Lower leg skin (tissue), 4 donors: ENCODE data around the gene LILRB3. TPM values are rescaled to one million over a fixed set of nuclear protein-coding genes. Genes with fewer than 3 reads are reported as not detected.
"Not testable (repeated sequence)": the region's sequence is repeated elsewhere in the genome, so short reads cannot be mapped to it uniquely, and the experiment has no call there.

Source experiments
- DNase-seq, 2 donors: peaks; one replicate each; pipeline ENCODE4 v3.0.0-alpha.2; 2019; ENCODE audit warnings: low spot score in 2 of 2
- H3K4me3 ChIP-seq: fragments of 200-600 bp; sonication (generic); 2 replicates; pipeline ENCODE4 v1.5.1; 2017; ENCODE audit warnings: mild to moderate bottlenecking, low read depth; ENCODE audit not compliant: poor library complexity, severe bottlenecking
- POLR2A ChIP-seq, 2 donors: fragments of 450-650 bp; IDR thresholded peaks; one replicate each; pipeline ENCODE4 v1.6.1; 2016 to 2017; ENCODE audit warnings: antibody characterized with exemption in 2 of 2, mild to moderate bottlenecking in 1 of 2, moderate library complexity in 1 of 2
- WGBS, 2 donors: methylation state at CpG; one replicate each; pipeline ENCODE4 v1.1.5; 2018; 5-methylcytosine and 5-hydroxymethylcytosine counted together
- intact Hi-C: fragments of 100-400 bp; cut with DNase I; formaldehyde crosslinking; loops from one replicate; pipeline ENCODE4 v1.15.0; 2023; ENCODE audit warnings: low total_unique reads
- total RNA-seq, 4 donors: library from RNA; depleted of rRNA; stranded (reverse); fragments of >200 nt; gene quantifications; one replicate each; pipeline ENCODE4 v1.1.0, GENCODE V29; 2016
- TF ChIP-seq, protein P1 (sequence below), 3 donors: fragments of 450-650 bp; IDR thresholded peaks; one replicate each; pipeline ENCODE4 v1.5.1; 2016; ENCODE audit warnings: antibody characterized with exemption in 3 of 3, mild to moderate bottlenecking in 3 of 3, moderate library complexity in 2 of 3

The LILRB3 gene
- 1 to 10 TPM in 2 of 4 donors, under 1 TPM in 2; 0.65 to 7.7 (median 3.5) TPM for total RNA-seq

GRCh38 chr19:54222474-54223276 is at the start of gene LILRB3:
Gene LILRB3, minus strand, starts transcription at chr19:54223007. Its CDS starts 31 bp downstream, at chr19:54222976.
- H3K4me3 ChIP-seq, intact Hi-C loops: not testable (repeated sequence)
- 40 to 42% methylated on average over 14 of the region's 16 CpGs for WGBS, 2 donors
- DNase-seq = peak in 1 of 2 donors; percentile 90

- H3K4me3 ChIP-seq, intact Hi-C loops: not testable (repeated sequence)
- peak in 1 of 2 donors; percentile 58 for DNase-seq
- WGBS, 2 donors = 46 to 50% methylated on average over 5 of the region's 5 CpGs
These were observed 49.4 kb upstream of the LILRB3 start for GRCh38 chr19:54272181-54272580.

- WGBS, 2 donors = 59 to 67% methylated on average over 4 of the region's 4 CpGs
- H3K4me3 ChIP-seq, intact Hi-C loops: not testable (repeated sequence)
- peak in 1 of 2 donors; percentile 78 for DNase-seq
These were observed 48.8 kb upstream of the LILRB3 start for GRCh38 chr19:54271587-54271986.

DNA sequence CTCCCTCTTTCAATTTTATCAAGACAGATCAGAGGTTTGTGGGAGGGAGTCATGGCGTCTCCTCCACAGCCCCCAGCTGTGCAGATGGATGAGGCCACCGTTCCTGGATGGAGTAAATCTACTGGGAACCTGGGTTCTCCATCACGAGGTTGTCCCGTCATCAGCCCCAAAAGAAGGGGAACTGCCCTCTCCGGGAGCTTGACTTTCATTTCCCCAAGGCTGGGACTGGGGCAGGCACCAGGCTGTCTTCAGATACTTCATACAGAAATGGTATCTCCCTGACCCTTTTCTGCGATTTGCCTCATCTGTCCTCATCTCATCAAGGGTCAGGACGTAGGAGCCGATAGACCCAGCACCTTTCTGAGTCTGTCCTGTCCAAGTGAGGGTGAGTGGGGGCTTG is 48.3 kb upstream of the LILRB3 start:
- peak; percentile 36 to 85 for DNase-seq
- TF ChIP-seq, protein P1, sequence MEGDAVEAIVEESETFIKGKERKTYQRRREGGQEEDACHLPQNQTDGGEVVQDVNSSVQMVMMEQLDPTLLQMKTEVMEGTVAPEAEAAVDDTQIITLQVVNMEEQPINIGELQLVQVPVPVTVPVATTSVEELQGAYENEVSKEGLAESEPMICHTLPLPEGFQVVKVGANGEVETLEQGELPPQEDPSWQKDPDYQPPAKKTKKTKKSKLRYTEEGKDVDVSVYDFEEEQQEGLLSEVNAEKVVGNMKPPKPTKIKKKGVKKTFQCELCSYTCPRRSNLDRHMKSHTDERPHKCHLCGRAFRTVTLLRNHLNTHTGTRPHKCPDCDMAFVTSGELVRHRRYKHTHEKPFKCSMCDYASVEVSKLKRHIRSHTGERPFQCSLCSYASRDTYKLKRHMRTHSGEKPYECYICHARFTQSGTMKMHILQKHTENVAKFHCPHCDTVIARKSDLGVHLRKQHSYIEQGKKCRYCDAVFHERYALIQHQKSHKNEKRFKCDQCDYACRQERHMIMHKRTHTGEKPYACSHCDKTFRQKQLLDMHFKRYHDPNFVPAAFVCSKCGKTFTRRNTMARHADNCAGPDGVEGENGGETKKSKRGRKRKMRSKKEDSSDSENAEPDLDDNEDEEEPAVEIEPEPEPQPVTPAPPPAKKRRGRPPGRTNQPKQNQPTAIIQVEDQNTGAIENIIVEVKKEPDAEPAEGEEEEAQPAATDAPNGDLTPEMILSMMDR (IDR thresholded peaks at IDR 0.05) = no peak
- no peak for TF ChIP-seq POLR2A (IDR thresholded peaks at IDR 0.05)
- WGBS, 2 donors = 72 to 74% methylated on average over 8 of the region's 8 CpGs

DNA sequence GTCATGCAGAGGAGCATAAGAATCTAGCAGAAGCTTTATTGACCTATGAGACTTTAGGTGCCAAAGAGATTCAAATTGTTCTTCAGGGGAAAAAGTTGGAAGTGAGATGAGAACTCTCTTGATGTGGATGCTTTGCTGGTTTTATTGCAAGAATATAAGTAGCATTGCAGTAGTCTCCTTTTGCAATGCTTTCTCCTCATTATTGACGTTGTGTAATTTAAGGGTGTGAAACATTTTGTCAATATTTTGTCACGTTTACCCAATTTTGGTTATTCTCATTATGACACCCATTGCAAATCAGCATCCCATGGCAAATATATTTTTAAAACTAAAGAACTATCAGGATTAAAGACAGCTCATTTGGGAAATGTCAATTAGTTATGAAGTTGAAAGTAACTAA is 46.1 kb upstream of the LILRB3 start:
- TF ChIP-seq POLR2A (IDR thresholded peaks at IDR 0.05) = no peak
- TF ChIP-seq, protein P1 (IDR thresholded peaks at IDR 0.05) = no peak
- no peak for DNase-seq
- intact Hi-C loops = no loop called here
- 53 to 65% methylated on average over 2 of the region's 2 CpGs for WGBS, 2 donors
- no peak overlapping the region for H3K4me3 ChIP-seq

More for the DNA sequence above, 48.3 kb upstream of the LILRB3 start:
- intact Hi-C loops = no loop called here
- H3K4me3 ChIP-seq = no peak overlapping the region

GRCh38 chr19:54266133-54266532 is 43.3 kb upstream of the LILRB3 start:
- peak; percentile 50 to 89 for DNase-seq
- 3 to 5% methylated on average over 6 of the region's 6 CpGs for WGBS, 2 donors
- intact Hi-C loops = no loop called here

DNA sequence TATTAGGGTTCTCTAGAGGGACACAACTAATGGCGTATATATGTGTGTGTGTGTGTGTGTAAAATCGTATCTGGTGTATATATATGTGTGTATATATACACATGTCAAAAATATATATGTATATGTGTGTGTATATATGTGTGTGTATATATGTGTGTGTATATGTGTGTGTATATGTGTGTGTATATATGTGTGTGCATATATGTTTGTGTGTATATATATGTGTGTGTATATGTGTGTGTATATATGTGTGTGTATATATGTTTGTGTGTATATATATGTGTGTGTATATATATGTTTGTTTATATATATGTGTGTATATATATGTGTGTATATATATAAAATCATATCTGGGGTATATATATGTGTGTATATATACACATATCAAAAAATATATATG is 39.7 kb upstream of the LILRB3 start:
- intact Hi-C loops = no loop called here
- no peak overlapping the region for H3K4me3 ChIP-seq
- 82 to 84% methylated on average over 2 of the region's 2 CpGs for WGBS, 2 donors
- TF ChIP-seq, protein P1 (IDR thresholded peaks at IDR 0.05) = no peak
- TF ChIP-seq POLR2A (IDR thresholded peaks at IDR 0.05) = no peak
- DNase-seq = no peak

More at GRCh38 chr19:54266133-54266532, 43.3 kb upstream of the LILRB3 start:
- no peak overlapping the region for H3K4me3 ChIP-seq
- no peak for TF ChIP-seq POLR2A (IDR thresholded peaks at IDR 0.05)
- TF ChIP-seq, protein P1 (IDR thresholded peaks at IDR 0.05) = no peak
